ENCODE data around the gene RGSL1.
A peak's percentile ranks its signal among the peaks of the same experiment; 100 is the strongest.

RGSL1 gene

DNA sequence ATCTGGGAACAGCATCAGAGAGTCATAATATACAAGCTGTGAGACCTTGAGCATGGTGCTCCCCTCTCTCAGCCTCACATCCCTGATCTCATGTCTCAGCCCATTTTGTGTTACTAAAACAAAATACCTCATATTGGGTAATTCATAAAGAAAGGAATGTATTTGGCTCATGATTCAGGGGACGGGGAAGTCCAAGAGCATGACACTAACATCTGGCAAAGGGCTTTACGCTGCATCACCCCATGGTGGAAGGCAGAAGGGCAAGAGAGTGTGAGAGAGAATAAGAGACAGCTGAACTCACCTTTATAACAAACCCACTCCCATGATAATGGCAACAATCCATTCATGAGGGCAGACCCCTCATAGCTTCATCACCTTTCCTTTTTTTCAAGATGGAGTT is 102.6 kb downstream of the RGSL1 start:
- no peak for DNase-seq

DNA sequence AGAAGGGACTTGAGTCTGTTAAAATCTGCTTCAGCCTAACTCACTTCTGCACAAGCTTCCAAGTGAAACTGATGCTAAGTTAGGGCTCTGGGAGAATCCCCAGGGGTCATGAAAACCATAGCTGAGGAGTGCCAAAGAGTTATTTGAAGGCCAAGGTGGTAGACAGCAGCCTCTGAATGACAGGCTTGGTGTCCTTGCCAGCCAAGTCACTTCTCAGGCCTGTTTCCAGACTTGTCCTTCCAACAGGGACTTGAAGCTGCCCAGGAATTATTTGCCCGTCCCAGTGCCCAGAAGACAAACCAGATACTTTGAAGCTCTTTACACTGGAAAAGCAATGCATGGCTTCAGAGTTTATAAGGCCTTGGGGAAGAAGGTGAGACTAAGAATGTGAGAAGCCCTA is 105.5 kb downstream of the RGSL1 start:
- no peak for DNase-seq

DNA sequence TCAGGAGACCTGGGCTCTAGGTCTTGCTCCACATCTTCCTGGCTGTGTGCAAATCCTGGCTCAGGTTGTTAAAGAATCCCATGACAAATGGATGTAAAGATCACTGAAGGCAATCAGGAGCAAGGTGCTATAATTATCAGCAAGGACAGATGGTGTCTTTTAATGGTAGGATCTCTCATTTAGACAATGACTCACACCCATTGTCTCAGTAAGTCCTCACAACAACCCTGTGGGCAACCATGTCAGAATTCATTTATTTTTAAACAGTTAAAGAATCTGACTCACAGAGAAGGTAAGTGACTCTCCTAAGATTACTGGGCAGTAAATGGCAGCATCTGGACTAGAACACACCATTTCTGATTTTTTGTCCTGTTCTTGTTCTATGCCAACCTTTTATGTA is 106.3 kb downstream of the RGSL1 start:
- DNase-seq: no peak

DNA sequence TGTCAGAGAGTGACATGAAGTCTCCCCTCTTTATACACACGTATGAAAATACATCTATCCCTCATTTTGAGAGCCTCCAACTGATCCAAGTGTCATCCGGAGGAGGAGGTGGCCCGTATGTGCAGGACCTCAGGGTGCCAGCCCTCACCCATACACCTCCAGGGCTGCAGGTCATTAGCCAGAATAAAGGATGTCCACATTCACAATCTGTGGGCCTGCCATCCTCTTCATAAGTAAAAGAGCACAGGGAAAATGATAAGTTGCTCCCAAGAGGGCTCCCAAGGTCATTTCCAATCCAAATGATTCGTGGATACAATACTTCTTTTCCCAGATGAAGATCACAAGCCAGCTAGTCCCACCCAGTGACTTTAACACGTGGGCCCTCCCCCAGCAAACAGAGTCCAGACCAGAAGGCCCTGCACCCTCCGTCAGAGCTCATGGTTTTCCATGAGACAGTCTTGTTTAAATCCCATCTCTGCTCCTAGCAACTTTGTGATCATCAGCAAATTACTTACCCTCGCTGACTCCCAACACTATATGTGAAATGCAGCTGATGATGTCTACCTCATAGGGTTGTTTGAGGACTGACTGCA is 110.5 kb downstream of the RGSL1 start:
- DNase-seq: no peak

DNA sequence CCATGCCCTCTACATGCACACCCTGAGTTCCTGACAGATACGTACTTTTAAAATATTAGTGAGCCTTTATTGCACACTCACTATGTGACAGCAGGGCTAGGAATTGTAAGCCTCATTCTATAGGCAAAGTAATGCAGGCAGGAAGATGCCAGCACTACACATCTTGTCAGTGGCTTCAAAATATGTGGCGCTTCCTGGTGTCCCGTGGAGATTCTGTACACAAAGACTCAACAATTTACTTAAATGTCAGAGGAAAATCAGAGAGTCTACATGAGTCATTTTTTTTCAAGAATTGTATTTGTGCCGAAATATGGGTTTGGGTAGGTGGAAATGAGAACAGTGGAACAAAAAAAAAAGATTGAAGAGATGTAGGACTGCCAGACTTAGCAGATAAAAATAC is 111.5 kb downstream of the RGSL1 start:
- DNase-seq: no peak

DNA sequence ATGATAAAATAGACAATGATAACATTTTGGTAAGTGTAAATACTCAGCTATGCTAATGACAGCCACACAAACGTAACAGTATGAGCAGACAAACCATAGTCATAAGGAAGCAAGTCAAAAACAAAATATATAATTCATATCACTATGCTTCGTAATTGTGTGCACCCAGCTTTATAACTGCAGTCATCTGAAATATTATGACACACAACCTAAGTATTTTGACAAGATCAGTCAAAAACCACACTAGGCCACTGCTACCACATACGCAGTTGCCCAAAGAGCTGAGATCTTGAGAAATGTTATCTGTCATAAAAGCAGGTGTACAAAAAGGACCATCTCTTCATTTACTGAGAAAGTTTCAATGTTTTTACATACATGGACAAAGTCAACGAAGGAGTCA is 113.1 kb downstream of the RGSL1 start:
- no peak for DNase-seq

DNA sequence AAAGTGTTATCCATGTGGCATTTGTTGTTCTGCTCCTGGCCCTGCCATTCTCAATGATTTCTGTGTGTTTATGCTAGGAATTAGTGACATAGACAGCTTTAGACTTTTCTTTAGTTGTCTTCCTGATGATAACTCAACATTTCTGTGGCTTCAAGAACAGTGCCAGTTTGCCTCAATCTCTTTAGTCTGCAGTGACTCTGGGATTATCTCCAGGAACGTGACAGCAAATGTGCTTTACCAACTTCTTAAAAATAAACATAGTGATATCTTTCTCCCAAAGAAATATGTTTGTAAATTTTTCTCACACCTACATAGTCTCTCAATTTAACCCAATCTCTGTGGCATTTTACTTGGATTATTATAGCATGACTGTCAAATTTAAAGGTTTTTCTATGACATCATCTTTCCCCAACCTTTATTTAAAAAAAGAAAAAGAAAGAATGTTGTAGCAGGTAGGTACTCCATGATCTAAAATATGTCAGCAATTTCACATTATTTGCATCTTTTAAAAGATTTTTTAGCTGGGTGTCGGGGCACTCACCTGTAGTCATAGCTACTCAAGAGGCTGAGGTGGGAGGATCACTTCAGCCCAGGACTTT is 114.6 kb downstream of the RGSL1 start:
- no peak for DNase-seq

DNA sequence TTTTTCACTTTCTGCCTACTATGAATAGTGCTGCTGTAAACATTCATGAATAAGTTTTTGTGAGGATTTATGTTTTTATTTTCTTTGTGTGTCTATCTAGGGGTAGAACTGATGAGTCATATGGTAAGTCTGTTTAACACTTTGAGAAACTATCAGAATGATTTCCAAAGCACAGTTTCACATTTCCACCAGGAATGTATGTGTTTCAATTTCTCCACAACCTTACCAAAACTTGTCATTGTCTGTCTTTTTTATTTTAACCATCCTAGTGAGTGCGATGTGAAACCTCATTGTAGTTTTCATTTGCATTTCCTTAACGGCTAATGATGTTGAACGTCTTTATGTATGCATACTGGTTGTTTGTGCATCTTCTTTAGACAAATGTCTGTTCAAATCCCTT is 115.6 kb downstream of the RGSL1 start:
- no peak for DNase-seq

DNA sequence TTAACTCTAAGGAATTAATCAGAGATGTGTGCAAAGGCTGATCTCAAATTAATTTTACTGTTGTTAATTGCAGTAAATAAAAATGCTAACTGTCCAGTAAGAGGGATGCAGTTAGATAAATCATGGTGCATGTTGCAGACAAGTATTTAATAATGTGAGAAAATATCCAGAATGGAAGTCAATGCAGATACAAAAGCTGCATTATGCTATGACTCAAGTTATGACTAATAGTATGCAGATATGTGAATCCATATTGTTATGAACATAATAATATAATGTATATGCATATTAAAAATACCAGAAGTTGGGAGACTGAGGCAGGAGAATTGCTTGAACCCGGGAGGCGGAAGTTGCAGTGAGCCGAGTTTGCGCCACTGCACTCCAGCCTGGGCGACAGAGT is 117.7 kb downstream of the RGSL1 start:
- DNase-seq: no peak

DNA sequence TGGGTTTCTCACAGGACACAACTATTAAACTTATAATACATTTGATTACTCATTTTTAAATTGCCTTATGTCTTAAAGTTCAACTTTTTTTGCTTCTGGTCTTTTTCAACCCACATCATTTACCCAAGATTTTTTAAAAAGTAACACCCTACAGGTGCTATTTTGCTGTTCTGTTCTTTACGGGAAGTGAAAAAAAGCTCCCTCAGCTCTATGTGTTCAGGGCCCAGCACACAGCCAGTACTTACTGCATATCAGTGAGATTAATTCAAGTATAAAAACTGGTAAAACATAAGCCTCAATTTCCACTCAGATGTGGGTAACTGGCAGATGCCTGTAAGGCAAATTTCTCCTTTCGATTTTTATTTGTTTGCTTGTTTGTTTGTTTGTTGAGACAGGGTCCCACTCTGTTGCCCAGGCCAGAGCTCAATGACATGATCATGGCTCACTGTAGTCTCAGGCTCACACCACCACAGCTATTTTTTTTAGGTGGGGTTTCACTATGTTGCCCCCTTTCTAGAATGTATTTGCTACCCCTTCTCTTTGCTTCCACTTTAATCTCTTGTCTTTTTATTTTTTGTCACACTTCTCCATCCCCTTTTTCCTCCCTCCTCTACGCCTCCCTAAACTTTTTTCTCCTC is 118.8 kb downstream of the RGSL1 start:
- no peak for DNase-seq

DNA sequence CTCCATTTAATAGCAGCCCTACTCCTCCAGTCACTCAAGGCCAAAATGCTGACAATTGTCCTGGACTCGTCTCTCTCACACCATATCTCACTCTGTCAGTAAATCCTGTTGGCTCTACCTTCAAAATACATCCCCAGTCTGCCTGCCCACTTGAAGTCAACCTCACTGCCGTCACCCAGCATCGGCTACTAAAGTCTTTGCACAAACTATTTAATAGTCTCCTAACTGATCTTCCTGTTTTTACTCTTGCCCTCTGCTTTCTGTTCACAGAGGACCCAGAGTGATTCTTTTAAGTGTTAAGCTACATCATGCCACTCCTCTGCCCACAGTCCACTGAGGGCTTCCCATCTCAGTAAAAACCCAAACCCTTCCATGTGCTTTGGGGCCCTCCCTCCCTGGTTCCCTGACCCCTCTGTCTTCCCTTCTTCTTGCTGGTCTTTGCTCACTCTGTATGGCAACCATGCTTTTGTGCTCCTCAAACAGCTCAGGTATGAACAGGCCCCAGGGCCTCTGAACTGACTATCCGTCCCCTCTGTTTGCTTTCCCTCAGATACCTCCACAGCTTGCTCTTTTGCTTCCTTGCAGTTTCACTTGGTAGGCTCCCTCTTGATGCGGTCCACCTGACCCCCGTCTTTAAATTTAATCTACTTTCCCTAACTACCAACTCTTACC is 120.1 kb downstream of the RGSL1 start:
- DNase-seq: no peak

DNA sequence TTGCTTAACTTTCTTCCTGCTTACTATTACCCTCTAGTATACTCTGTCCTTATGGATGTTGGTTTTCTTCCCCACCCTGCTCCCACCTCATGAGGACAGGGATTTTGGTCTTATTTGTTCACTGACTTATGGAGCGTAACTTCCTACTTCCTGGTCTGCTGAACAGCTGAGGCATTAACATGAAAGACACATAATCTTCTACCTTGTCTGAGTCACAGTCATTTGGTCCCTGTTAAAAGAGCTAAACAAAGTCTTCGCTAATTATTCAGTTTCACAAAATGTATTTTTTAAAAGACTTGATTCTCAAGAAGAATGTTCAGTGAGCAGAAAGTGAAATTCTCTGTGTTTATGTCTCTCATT is 120.6 kb downstream of the RGSL1 start:
- no peak for DNase-seq

DNA sequence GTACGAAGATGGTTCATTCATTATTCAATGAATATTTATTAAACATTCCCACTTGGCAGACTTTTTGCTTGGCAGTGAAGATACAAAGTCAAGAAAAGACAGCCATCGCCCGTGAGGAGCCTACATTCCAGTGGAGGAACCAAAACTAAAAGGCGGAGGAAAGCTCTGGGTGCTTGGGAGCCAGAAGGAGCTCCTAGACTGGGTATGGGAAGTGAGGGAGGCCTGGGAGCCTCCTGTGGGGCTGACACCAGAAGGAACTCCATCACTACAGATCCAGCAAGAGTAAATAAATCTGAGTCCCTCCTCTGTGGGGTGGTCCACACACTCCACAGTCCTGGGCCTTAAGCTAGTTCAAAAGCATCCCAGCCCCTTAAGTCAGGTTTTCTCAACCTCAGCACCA is 124.2 kb downstream of the RGSL1 start:
- DNase-seq: no peak

DNA sequence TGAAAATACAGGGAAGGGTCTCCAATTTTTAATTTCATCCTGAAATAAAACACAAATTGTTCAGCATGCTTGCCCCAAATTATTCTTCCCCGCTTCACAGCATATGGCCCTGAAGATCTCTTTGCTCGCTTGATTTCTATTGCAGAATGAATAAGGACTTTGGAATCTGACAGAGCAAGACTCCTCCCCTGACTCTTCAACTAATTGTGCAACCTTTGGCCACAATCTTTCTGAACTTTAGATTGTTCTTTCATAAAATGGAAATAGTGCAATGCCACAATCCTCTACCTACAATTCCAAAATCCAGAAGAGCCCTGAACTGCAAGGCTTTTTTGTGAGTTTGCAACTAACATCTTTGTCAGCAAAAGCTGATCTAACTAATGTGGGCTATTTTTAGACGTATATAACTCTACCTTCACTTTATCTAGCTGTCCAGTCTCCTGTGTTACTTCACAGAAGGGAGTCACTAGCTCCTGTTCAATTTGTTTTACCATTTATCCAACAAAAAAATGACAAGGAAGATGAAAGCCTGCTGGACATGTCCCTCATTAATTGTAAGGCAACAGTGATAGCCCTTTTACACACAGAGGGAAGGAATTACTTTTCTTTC is 125.7 kb downstream of the RGSL1 start:
- no peak for DNase-seq

DNA sequence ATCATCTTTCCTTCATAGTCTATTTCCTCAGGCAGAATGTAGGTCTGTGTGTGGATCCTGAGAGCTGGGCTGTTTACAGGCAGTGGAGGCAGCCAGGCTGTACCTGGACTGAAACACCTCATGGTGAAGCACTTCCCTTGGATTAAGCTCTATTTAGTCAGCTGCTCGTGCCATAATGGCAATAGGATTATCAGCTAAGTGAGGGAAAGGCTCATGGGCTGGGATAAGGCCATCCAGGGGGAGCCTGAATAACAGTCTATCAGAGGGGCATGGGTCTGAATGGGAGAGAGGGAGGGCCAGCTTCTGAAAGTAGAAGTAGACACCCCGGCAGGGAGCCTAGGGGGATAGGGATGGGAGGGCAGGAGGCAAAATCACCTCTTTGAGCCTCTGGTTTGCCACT is 130.8 kb downstream of the RGSL1 start:
- DNase-seq: no peak

DNA sequence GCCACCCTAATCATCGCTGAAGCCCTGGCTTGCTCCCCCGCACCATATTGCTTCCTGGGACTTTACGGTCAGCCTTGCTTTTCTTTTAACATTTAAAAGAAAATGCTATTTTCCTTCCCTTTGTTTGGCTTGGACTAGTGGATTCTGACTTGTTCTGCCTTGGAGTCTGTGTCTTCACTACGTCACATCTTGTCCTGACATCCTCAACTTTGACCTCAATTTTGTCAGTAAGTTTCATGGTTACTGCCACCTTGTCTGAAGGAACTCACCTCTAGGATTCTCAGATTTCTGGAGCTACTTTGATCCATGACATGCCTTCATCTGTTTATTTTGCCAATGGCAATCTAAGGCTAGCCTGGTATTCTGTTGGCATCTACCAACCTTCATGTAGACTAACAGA is 134.8 kb downstream of the RGSL1 start:
- DNase-seq: no peak

DNA sequence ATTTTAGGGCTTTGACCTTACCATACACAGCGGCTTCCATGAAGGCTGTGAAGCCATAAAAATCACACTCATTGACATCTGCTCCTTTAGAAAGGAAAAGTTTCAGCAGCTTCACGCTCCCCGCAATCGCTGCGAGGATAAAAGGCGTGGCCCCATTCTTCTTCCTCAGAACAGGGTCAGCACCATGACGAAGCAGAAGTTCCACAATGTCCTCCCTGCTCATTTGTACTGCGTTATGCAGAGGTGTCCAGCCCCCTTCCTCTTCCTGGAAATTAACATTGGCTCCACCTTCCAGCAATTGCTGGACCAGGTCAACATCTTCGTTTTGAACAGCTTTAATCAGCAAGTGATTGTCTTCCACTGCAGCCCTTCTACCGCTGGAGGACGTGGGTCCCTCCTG is 136.4 kb downstream of the RGSL1 start:
- no peak for DNase-seq

DNA sequence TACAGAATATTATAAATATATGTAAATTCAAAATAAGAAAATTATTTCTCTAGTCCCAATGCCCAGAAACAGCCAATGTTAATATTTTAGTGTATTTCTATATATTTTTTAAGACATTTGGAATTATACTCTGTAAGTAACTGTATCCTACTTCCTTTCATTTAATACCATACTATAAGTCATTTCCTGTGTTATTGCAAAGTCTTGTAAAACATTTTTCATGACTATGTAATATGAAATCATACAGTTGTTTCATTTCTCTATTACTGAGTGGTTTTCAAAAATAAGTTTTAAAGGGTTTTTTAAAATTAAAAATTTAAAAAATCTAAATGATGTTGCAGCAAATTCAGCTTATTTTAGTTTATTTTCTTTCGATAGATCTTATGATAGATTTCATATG is 137.1 kb downstream of the RGSL1 start:
- no peak for DNase-seq

DNA sequence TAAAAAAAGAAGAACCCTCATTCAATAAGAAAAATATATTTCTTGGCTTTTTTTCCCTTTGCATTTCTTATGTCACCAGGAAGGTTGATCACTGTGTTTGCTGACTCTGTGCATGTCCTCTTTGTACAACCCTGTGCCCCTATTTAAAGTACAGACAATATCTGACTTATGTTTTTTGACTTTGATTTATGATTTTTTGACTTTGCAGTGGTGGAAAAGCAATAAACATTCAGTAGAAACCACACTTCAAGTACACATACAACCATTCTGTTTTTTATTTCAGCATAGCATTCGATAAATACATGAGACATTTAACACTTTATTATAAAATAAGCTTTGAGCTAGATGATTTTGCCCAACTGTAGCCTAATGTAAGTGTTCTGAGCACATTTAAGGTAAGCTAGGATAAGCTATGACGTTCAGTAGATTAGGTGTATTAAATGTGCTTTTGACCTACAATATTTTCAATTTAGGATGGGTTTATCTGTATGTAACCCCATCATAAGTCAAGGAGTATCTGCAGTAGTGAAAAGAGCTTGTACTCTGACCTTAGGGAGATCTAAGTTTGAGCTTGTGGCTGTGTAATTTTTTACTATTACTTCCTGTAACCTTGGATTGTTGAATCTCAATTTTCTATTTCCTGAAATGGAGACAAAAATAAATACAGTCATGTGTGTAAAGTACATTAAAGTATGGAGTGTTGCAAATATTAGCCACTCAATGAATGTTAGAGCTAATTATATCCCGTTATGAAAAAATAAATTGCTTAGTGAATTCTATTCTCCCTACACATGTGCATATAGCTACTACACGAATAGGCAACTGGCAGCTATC is 137.9 kb downstream of the RGSL1 start:
- no peak for DNase-seq

DNA sequence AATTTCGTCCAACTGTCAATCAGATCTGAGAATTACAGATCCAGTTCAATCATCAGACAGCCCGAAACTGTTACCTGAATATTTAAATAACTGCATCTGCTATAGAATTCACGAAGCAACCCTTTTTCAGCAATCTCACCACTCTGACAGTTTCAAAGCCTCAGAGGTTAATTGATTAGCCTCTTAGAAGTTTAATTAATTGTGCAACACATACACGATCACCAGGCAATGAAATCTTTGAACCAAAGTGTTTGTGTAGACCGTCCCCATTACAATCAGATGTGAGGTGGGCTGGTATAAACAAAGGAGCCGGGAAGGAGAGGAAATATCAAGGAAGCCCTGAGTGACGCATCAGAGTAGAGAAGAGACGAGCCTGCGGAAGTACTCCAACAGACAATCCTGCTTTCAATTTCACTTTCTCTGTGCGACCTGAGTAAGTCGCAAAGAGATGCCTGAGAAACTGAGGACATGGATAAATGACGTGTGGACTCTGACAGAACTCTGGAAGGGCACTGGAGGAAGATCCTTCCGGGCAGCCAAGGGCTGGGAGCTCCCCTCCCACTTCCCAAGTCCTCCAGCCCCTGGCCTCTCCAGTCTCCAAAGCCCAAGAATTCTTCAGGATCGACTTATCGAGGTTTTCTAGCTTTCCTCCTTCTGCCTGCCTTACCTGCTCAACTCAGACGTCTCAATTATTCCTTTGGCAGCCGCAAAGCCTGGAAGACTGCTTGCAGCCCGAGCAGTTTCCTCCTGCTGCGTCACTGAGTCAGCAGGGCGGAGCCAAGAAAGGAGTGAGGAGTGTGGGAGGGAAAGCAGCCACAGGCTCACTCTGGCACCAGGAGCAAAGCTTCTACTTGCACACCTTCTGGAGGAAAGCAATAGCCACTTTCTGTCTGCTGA is 138.8 kb downstream of the RGSL1 start, which contains the start of gene RNASEL:
TSS of gene RNASEL (minus strand) at position 757 of the 897 bp plus-strand sequence. CDS start 2,450 bp downstream, outside the sequence.
- DNase-seq: peak; percentile 70

DNA sequence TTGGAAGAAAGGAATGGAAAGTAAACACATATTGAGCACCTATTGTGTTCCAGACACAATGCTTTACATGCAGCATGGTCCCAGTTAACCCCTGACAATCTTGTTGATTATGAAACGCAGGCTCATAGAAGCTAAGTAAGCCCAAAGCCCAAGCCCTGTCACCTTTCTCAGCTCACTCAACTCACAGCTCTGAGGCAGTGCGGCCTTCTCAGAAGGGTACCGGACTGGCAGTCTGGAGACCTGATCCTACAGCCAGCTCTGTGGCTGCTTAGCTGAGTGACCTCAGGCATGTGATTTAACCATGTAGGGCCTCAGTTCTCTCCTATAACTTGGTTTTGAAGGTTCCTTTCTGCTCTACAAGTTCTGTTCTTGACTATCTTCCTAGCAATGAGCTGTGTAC is 139.6 kb downstream of the RGSL1 start:
- DNase-seq: no peak

DNA sequence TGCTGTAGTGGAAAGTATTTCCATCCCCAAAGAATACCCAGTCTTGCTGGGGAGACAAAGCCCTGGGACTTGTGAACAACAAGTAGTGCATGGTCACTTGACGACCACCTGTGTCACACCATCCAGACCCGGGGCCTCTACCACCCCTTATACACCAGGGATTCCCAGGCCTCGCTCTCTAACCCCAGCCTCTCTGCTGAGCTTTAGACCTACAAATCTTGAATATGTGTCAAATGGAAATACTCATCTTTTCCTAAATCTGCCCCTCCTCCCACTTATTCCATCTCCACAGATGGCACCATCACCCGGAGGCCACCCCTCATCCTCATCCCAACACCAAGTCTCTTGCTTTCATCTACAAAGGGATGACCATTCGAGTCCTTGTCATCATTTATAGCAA is 140.0 kb downstream of the RGSL1 start:
- DNase-seq: no peak

Data from midbrain (tissue), 1 donor.